Stimulated activated CD4-positive, alpha-beta T cell treated with anti-CD3 and anti-CD28 coated beads, Interleukin-12 subunit alpha, Interleukin-12 subunit beta, amount 100 ng/mL, for 48 hours (primary cell): ENCODE results near the gene MYO16.
"Not testable (repeated sequence)": the region's sequence is repeated elsewhere in the genome, so short reads cannot be mapped to it uniquely, and the experiment has no call there.

Source experiments
- DNase-seq, 3 donors: peaks; one replicate each; pipeline ENCODE4 v3.0.0-alpha.2; 2020; ENCODE audit warnings: low read depth in 2 of 3, low spot score in 1 of 3

MYO16 gene

DNA sequence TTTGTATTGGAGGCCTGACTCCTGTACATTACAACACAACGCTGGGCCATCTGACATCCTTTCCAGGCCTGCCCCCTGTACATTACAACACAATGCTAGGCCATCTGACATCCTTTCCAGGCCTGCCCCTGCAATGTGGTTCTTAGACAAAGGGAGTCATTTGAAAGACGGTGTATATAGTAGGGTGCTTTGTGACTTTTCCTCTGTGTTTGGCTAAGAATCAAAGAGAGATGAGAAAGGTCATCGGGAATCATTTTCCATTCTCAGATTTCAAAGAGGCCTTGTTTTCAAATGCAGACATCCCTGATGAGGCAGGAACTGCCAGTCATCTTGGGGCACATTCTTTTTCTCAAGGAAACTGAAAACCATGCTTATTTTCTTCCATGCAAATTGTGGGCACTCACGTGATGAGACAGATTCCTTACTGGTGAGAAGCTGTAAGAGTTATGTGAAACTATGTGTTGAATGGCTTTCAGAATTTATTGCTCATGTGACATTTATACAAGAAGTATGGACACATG is 551.6 kb downstream of the MYO16 start:
- no peak for DNase-seq

DNA sequence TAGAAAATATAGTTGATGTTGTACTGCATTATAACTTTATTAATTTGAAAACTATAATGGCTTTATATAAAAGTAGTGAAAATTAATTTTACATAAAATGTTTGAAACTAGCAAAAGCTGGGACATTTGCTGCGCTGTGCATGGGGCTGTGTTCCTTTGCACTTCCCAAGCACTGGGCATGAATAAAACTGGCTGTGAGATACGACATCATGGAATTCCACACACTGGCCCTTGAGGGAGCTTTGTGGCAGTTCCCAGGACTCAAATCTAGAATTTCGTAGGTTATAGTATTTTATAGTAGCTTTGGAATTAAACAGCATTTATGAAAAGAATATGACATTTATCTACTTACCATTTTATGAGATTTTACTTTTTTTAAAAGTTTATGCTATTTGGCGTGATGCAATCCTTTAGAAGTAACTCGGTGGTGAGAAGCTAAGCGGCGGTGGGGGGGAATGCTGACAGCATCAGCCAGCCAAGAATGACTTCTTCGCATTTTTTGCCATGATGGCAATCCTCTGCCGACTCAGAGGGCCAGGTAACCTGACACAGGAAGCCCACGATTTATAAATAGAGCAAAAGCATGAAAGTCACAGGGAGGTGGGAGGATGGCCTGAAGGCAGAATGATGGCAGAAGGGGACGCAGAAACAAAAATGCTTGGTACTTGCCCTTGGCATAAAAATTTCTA is 553.5 kb downstream of the MYO16 start:
- DNase-seq = no peak

DNA sequence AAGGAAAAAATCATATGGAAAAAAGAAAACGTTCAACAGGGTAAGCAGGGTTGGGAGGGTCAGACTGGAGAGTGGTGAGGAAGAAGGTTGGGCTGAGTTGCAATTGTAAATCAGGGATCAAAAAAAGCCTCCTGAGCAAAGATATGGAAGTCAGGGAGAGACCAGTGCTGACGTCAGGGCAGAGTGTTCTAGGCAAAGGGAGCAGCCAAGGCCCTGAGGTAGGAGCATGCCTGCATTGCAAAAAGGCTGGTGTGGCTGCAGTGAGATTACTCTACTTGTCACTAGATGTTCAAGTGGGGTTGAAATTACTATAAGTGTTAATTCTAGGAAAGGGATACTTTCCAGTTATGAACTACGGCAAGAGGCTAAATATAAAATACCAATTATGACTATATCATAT is 562.0 kb downstream of the MYO16 start:
- no peak for DNase-seq

DNA sequence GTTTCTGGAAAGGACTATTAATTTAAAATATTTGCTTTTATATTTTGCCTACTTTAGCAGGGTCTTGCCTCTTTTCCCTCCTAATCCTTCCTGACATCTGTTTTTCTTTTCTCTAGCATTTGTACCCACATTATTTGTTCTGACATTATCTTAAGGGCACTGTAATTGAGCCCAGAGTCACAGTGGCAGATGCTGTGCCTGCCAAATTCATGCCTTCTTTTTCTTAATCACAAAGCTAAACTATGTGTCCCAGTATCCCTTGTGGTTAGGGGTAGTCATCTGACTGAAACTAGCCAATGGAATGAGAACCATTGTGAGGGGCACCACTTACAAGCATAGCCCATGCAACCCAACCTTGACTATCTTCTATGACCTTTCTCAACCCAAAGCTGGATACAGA is 562.9 kb downstream of the MYO16 start:
- no peak for DNase-seq

DNA sequence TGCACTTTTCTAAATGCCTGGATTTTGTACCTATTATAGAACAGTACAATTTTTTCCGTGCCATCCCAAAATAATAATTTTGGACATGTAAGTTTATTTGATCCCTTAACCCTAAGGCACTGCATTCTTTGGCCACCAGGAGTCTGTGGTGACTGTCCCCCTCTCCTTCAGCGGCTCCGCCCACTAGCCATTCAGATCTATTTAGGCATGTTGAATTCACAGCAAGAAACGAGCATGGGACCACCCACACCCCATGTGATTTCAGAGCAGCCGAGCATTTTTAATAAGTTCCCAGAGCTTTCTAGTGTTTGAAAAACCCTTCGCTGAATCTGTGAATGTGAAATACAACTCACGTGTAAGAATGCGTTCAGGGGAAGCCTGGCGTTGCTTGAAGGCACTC is 567.5 kb downstream of the MYO16 start:
- no peak for DNase-seq

DNA sequence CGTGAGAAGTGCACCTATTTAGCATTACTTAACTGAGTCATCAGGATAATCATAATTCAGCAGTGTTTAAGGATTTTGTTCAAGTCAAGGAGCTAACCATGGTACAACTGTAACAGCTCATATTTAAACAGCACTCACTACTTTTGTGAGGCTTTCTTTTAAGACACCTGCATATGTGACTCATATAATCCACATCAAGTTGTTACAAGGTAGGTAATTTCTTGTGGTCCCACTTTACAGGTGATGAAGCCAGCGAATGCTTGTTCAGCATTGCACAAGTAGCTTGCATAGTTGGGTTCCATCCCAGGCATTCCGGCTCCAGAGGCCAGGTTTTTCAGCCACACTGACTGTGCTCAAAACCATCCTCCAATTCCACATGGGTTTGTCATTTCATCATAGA is 569.2 kb downstream of the MYO16 start:
- no peak for DNase-seq

DNA sequence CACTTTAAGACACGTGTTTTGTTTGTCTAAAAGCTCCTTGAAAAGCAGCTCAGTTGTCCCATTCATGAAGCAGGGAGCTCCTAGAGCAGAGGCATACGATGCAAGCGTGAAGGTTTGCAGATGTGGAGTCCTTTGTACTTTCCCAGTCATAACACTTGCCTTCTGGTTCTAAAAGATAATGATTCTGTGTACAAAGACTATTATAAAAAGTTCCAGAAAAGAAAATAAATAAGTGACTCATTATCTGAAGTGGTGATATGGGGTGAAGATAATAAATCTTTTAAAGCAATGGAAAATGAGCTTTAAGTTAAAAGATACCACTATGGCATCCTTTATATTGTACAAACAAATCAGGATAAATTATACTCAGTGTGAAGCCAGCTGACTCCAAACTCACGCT is 569.9 kb downstream of the MYO16 start:
- no peak for DNase-seq

DNA sequence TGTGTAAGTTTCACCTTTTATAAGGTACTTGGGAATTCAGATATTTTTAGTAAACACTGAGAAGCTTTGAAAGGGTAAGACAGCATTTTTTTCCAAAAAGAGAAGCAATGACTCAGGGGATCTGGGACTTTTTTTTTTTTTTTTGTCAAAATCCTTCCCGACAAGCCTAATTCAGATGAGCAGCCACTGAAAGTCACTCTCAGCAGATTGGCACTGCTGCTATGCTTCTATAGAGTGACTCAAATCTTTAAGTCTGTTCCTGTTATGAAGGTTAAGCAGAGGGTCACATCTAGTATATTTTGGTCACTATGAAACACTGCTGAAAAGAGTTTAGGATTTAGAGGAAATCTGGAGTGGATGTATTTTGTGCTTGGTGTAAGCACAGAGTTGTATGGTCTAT is 571.1 kb downstream of the MYO16 start:
- DNase-seq = no peak

DNA sequence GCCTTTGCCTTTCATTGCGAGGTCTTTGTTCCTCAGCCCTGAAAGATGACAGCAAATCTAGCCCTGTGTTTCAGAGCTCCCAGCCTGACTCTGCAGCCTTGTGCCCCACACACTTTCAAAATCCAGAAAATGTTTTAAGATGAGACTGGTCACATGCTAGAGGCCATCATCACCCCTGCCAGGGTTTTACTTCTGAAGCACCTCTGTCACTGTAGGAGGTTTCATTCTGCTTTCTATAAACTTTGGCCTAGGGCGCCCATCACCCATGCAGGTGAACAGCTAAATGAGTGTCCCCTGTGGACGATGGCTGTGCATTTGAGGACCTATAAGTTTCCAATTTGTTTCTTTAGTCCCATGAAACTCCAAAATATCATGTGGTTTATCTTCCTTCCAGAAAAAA is 574.2 kb downstream of the MYO16 start:
- DNase-seq = no peak

DNA sequence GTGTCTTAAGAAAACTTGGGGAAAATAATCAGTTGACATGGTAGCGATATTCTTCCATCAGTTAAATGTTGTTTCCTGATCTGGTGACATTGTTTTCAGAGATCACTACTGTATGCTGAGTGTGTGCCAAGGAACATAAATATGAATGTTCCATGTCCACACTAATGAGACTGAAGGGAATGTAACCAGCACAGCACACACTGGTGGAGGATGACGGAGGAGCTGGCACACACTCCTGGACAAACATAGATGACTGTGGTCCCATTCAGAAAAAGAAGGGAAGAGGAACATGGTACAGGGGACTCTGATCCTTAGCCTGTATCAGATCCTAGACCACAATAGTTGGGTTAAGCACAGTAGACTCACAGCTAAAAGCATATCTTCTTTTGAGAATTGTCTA is 574.8 kb downstream of the MYO16 start:
- DNase-seq = no peak

DNA sequence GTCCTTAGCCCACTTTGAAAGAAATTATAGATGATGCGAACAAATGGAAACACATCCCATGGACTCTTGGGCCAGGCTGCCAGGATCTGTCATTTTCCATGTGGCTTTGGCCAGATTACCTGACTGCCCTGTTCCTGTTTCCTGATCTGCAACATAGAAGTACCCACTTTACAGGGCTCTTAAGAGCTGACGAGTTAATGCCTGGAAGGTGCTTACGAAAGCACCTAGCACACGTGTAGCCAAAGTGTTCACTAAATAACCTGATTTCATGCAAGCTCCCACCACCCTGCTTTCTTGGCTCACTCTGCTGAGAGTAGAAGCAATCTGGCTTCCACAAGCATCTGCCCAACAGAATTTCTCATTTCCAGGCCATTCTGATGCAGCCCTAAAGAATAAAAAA is 575.2 kb downstream of the MYO16 start:
- DNase-seq = no peak

DNA sequence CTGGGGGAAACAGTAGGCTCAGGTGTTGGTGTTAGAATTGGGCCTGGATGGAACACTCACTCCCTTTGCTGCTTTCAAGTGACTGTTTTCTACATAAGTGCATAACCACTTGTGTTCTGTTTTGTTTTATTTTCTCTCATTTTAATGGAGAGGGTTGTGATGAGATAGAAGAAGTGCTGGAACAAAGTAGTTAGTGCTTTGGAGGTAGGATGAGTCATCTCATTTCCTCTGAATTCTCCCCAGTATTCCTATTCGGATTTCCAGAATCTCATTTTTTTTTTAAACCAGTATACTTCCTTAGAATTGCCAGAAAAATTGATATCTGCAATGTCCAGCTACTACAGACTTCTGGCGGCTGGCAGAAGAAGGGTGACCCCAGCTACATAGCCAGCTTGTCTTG is 575.9 kb downstream of the MYO16 start:
- no peak for DNase-seq

DNA sequence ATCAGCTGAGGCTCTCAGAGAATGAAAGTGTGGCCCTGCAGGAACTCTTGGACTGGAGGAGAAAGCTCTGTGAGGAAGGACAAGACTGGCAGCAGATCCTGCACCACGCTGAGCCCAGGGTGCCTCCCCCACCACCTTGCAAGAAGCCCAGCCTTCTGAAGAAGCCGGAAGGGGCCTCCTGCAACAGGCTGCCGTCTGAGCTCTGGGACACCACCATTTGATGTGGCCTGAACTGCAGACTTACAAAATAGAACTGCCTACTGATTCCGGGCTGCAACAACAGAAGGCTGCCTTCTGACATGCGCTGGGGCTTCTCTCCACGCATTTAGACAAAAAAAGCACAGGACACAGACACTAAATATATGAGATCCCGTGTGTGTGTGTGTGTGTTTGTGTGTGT is 577.2 kb downstream of the MYO16 start:
- no peak for DNase-seq

DNA sequence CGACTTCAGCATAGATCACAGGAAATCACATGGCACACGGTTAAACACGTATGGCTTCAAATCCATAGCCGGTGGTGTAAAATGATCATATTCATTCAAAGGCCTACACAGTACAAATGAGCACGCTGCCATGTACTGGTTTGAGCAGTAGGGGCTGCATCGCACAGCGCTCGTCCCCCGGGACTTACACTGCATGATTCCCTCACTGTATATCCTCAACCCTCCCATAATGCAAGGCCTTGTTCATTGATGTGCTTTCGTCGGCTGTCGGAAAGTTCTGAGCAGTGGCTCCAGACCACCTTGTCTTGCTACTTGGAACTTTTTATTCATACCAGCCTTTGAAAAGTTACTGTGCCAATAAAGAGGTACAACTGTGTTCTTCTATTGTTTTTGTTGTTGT is 578.2 kb downstream of the MYO16 start:
- DNase-seq = no peak

DNA sequence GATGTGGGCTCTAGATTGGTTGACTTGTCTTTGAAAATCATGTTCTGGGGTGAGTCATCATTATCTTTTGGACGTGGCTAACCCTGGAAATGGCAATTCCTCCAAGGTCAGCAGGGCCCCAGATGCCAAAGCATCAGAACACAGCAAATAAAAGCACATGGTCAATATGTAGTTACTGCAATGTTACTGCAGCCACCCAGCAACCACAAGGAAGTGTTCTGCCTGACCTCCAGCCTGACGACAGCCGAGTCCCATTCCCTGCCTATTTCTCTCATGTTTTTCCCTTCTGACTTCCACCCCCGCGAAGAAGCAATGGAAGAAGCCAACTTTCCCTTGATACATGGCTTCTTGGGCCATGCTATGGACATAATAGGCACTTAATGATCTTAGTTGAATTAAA is 579.1 kb downstream of the MYO16 start:
- no peak for DNase-seq

DNA sequence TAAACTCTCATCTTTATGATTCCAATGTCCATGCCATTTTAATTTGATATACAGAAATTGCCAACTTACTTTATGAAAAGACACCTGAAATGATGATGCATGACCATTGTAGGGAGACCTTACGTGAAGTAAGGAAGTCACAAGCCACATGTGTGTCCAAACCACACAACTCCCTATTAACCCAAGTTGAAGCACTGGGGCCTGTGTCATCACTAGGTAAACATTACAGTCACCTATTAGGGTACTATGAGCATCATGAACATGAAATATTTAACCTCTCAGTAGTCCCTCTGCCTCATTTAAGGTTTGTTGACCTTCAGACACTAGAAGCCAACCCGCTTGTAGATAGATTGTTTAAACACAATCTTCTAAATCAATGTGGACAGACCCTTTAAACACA is 580.1 kb downstream of the MYO16 start:
- no peak for DNase-seq

DNA sequence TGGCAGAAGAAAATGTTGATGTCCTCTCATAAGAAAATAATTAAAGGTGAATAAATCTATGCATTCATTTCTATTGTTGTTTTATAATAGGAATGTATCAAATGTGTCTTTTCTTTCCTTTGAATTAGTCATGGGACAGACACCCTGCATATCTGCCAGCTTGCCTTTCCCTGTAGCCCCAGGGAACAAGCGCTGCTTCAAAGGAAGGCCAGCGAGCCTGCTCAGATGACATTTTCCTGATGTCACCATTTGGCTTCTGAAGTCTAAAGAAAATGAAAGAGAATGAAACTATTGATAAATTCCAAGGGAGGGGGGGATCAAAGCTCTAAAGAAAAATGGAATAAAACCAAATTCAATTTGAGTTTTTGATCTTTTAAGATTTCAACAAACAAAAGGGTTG is 582.2 kb downstream of the MYO16 start:
- no peak for DNase-seq

DNA sequence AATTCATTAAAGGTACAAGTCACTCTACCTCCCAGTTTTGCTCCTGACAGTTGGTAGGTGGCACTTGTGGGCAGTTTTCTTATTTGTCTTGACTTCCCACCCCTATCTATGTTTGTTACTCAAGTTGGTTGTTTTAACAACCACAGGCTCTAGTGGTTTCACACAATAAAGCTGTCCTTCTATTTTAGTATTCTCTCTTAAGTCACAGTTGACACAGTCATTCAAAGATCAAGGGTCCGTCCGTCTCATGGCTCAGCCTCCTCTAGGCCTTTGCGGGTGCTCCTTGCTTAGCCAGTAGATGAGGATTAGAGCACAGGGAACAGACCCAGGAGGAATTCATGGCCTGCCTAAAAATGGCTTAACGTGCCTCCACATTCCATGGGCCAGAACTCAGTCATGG is 583.2 kb downstream of the MYO16 start:
- no peak for DNase-seq

DNA sequence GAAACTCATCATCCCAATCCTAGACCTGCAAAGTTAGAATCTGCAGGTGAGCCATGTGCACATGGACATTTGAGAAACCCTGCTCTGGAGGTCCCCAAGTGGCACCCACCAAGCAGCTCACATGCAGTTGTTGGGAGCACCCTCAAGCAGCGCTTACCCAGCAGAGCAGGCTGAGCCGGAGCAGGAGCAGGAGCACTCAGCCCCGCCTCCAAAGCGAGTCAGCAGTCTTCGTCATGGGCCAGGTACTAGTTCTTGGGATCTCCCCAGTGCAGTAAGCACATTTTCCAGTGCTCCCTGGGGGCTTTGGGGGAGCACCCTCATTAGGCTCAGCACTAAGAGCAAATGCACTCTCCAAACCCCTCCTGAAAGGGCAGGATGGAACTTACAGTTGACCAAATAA is 584.3 kb downstream of the MYO16 start:
- DNase-seq = no peak

DNA sequence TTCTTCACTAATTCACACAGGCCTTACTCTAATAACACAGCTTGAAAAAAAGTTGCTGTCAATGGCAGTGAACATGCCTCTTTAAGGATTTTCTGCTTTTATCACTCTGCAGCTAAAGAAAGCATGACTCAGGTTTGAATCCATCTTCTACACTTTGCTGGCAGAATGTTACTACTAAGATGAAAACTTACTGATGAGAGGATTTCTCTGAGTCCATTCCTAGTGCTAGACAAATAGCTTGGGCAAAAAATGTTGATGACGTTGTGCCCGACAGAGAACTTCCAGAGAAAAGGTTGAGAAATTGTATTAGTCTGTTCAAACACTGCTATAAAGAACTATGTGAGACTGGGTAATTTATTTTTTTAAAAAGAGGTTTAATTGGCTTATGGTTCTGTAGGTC is 585.0 kb downstream of the MYO16 start:
- DNase-seq = no peak

DNA sequence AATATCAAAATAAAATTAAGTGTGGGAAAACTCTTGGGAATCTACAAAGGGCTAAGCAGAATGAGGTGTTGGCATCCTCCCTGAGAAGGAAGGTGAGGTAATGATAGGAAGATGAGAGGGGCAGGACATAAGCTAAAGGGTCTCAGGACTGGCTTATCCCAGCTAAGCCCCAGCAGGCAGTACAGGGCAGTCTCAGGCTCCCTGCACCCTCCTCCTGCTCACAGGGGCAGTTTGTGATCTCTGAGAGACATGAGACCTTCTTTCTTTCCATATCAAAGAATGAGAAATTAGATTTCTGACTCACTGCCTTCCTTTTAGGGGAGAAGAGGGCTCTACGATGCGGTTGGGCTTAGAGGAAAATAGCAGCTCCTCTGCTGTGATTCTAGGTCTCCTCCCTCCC is 586.0 kb downstream of the MYO16 start:
- no peak for DNase-seq

DNA sequence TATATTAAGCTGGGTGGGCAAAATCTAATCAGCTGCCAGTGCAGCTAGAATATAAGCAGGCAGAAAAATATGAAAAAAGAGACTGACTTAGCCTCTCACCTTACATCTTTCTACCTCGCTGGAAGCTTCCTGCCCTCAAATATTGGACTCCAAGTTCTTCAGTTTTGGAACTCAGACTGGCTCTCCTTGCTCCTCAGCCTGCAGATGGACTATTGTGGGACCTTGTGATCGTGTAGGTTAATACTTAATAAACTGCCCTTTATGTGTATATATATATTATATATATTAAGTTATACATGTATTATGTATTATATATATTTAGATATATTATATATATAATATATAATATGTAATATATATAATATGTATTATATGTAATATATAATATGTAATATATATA is 588.1 kb downstream of the MYO16 start:
- not testable (repeated sequence) for DNase-seq

DNA sequence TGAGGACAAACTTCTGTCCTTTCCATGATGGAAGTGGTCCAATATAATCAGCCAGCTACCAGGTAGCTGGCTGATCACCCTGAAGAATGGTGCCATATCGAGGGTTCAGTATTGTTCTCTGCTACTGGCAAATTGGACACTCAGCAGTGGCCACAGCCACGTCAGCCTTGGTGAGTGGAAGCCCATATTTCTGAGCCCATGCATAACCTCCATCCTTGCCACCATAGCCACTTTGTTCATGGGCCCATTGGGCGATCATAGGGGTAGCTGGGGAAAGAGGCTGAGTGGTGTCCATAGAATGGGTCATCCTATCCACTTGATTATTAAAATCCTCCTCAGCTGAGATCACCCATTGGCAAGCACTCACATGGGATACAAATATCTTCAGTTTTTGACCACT is 591.2 kb downstream of the MYO16 start:
- no peak for DNase-seq

DNA sequence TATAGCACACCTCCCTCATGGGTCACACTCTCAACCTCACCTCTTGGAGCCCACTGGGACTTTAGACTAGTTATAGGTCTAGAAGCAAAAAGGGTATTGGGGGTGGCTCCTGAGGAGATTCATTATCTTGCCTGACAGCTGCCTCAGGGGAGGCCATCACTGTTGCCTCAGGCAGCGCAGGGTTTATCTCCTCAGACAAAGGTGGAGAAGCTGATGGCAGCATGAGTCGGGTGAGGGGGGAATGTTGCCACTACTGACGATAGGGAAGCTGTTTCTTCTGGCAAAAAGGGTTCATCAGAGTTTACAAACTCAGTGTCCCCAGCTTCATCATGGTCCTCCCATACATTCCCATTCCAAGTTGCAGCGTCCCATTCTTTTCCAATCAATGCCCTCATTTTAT is 594.6 kb downstream of the MYO16 start:
- no peak for DNase-seq
